Measurements from ENCODE around the gene HOXB3.

Gene HOXB3

GRCh38 chr17:48569674-48570324, 20.2 kb downstream of the HOXB3 start:
- DNase-seq (ENCODE audit: low spot score), result no peak

DNA sequence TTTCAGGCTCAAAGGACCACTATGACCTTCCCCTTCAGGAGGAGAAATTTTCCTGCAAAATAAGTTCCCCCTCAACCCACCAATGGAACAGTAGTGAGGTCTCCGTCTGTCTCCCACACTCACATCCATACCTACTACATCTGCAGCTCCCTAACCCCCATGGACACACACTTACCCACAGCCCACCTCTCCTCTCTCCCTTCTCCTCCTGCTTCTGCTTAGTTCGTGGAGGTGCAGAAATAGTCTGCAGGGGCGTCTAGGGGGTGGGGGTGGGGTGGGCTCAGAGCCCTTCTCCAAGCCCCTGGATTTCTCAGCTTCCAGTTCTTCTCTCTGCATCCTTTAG, 20.8 kb downstream of the HOXB3 start:
- DNase-seq (ENCODE audit: low spot score), result no peak

- no peak for DNase-seq (ENCODE audit: low spot score)
Observed at GRCh38 chr17:48568499-48569239, 21.4 kb downstream of the HOXB3 start.

DNA sequence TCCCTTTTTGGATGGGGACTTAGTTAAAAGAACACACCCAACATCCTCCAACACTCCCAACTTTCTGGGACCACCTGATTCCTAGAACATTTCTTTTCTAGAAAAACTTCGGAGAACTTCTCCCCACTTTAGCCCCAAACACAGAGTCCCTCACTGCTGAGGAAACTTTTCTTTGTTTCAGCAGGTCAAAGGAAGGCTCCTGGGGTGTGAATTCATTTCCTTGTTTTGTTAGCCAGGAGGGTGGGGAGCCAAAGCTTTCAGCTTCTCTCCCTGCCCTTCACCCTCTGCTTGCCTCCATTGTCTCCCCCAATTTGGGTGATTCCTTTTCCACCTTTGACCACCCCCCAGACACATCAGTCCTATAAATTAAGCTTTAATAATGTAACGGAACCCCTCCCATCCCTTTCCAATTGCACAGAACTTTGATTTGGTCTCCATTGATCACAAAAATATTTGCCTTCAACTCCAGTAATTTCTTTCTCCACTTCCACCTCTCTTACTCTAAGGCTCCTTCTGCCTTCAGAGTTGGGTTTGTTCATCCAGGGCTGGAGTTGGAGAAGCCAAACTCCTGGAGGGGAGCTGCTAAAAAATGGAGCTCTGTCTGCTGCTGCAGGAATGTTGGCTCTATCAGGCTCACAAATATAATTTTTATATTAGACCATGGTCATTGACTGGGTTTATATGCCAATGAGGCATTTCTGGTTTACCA, 22.2 kb downstream of the HOXB3 start:
- no peak for DNase-seq (ENCODE audit: low spot score)

GRCh38 chr17:48567209-48567608, 22.8 kb downstream of the HOXB3 start:
- no peak for DNase-seq (ENCODE audit: low spot score)

DNA sequence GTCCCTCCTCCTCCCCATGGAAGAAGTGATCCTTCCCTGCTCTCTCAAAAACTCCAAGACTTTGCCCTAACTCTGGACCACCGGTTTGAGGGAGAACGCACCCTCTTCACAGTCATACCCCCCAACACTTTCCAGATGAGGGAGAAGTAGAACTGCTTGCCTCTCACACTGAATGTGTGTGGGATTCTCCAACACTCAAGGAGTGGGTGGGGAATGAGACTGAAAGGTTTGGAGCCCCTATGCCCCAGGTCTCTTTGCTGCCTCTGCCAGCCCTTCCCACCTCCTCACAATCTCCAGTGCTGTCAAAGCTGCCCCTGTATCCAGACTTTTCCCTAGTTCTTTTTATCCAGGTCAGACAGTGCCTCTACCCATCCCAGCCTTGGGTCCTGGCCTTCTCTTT, 23.3 kb downstream of the HOXB3 start:
- no peak for DNase-seq (ENCODE audit: low spot score)

GRCh38 chr17:48565925-48566710, 23.9 kb downstream of the HOXB3 start:
- no peak for DNase-seq (ENCODE audit: low spot score)

DNA sequence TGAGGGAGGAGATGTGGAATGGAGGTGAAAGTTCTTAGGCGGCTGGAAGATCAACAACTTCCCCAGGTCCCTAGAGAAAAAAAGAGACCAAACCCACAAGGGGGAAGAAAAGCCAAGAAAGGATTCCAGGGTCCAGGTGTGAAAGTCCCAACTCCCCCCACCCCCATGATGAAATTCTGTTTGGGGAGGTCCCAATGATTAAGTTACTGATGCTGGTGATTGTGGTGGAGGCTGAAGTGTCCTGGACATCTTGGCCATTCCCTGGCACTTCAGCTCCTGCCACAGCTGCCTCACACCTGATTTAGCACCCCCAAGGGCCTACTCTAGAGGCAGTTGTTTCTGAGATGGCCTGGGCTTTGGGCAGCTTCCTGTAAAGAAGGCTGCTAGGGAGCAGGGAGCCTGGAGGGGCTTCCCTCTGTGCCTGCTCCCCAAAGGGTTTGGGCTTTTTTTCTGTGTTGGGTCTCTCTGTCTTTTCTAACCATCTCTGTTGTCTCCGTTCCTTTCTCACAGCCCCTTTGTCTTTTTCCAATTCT, 25.0 kb downstream of the HOXB3 start:
- DNase-seq (ENCODE audit: low spot score), result no peak

- no peak for DNase-seq (ENCODE audit: low spot score)
Observed at GRCh38 chr17:48564188-48565021, 25.6 kb downstream of the HOXB3 start.

- no peak for DNase-seq (ENCODE audit: low spot score)
Observed at GRCh38 chr17:48563867-48564187, 26.2 kb downstream of the HOXB3 start.

GRCh38 chr17:48563385-48563838, 26.6 kb downstream of the HOXB3 start:
- DNase-seq (ENCODE audit: low spot score), result no peak

DNA sequence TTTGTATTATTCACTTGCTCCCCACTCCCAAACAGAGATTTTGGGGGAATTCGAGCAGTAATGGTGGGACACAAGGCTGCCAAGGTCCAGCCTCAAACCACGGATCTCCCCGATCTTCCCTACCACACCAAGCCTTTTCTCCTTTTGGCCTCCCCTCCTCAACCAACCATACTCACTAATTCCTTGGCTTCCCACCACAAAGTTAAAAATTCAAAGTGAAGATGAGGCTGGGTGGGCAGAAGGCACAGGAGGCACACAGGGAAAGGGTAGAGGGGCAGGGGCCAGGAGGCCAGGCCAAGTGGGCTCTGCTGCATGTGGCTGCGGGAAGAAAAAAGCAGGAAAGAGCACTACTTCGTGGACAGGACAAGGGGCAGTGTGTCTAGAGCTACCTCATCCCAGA, 27.1 kb downstream of the HOXB3 start:
- no peak for DNase-seq (ENCODE audit: low spot score)

- DNase-seq (ENCODE audit: low spot score), result no peak
Observed at GRCh38 chr17:48561884-48562810, 27.9 kb downstream of the HOXB3 start.

GRCh38 chr17:48559840-48560817, 29.9 kb downstream of the HOXB3 start:
- no peak for DNase-seq (ENCODE audit: low spot score)

GRCh38 chr17:48559122-48559839, 30.8 kb downstream of the HOXB3 start:
- DNase-seq (ENCODE audit: low spot score), result no peak

DNA sequence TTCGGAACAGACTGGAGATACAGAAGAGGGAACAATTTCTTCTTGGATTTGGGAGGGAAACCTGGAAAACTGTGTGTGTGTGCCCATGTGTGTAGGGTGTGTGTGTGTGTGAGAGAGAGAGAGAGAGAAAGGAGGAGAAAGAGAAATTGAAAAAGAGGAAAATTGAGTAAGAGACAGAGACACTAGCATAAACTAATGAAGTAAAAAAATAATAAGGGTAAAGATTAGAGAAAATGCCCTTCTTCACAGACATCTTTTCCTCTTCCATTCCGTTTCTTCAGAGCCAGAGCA, 31.3 kb downstream of the HOXB3 start:
- DNase-seq (ENCODE audit: low spot score), result no peak

- no peak for DNase-seq (ENCODE audit: low spot score)
Observed at GRCh38 chr17:48558057-48558830, 31.8 kb downstream of the HOXB3 start.
